K562 (cell line): ENCODE data around the gene TPM4. TPM values are rescaled to one million over a fixed set of nuclear protein-coding genes. Genes with fewer than 3 reads are reported as not detected.

Source experiments
- ATAC-seq: fragments of 200-7000 bp; cut with Tn5 transposase; 3 replicates; pipeline ENCODE4 v1.9.1; 2020; ENCODE audit warnings: moderate library complexity
- BruUV-seq: library from RNA; stranded (reverse); fragments of 400-500 nt; replicated peaks from 2 replicates; lab custom pipeline; 2021; lab: Mats Ljungman, UMichigan
- CTCF ChIA-PET: fragments of 300-600 bp; formaldehyde crosslinking; extraction: SDS; loops from one replicate; lab custom pipeline; 2021; ENCODE audit warnings: low intra/inter-chr PET ratio; lab: Yijun Ruan, JAX
- POLR2A ChIA-PET: fragments of 300-600, 350-650 bp; sonication (Branson Sonifier 250); formaldehyde crosslinking; extraction: SDS; loops from one replicate; lab custom pipeline; 2021; ENCODE audit warnings: antibody characterized with exemption, inconsistent platforms; lab: Yijun Ruan, JAX
- DNase-seq, 4 experiments: peaks; one replicate each; pipeline versions ENCODE4 v3.0.0 to v3.0.0-alpha.2; 2011 to 2018; ENCODE audit warnings: low spot score in 3 of 4, mixed read lengths in 3 of 4; ENCODE audit errors: extremely low read depth in 1 of 4
- FAIRE-seq: peaks from 2 replicates; lab custom pipeline; 2011; peaks lifted over from hg19 to GRCh38; lab: Jason Lieb, UNC
- H2AFZ ChIP-seq: 2 replicates; pipeline ENCODE4 v1.6.0; 2011; ENCODE audit warnings: low read depth, low read length, control low read depth, inconsistent platforms
- H3K27ac ChIP-seq: fragments of 200-600 bp; 3 replicates; pipeline ENCODE4 v1.8.0; 2011; ENCODE audit warnings: low read depth, mild to moderate bottlenecking, control low read depth, inconsistent platforms, low read length, moderate library complexity, mixed read lengths; ENCODE audit errors: extremely low read depth
- H3K27me3 ChIP-seq, 2 experiments: fragments of 300-600 bp in 1 of 2; 2 replicates in 1 of 2; 3 replicates in 1 of 2; pipeline versions ENCODE4 v1.6.0 to v1.8.0; 2011; ENCODE audit warnings: inconsistent platforms in 2 of 2, low read length in 2 of 2, mild to moderate bottlenecking in 1 of 2, mixed read lengths in 1 of 2, moderate library complexity in 1 of 2; ENCODE audit not compliant: control insufficient read depth in 2 of 2, insufficient read depth in 2 of 2
- H3K36me3 ChIP-seq: fragments of 300-600 bp; 3 replicates; pipeline ENCODE4 v1.8.0; 2011; ENCODE audit warnings: mild to moderate bottlenecking, low read length, inconsistent platforms; ENCODE audit not compliant: control insufficient read depth, insufficient read depth
- H3K4me1 ChIP-seq, 2 experiments: fragments of 200-600 bp in 1 of 2; replicated peaks in 1 of 2; 2 replicates in 1 of 2; 3 replicates in 1 of 2; pipeline versions ENCODE4 v1.5.1 to v1.8.0; 2011; ENCODE audit warnings: inconsistent platforms in 2 of 2, low read length in 2 of 2, mild to moderate bottlenecking in 1 of 2, mixed read lengths in 1 of 2, moderate library complexity in 1 of 2; ENCODE audit not compliant: control insufficient read depth in 2 of 2, insufficient read depth in 2 of 2
- H3K4me2 ChIP-seq: 2 replicates; pipeline ENCODE4 v1.6.1; 2011; ENCODE audit warnings: low read length, control low read depth, inconsistent platforms, mixed read lengths; ENCODE audit not compliant: insufficient read depth
- H3K4me3 ChIP-seq: fragments of 200-600 bp; sonication (generic), shearing (Covaris generic); 2 replicates; pipeline ENCODE4 v1.5.1; 2016; ENCODE audit warnings: control low read depth, inconsistent platforms
- H3K79me2 ChIP-seq: fragments of 200-600 bp; 3 replicates; pipeline ENCODE4 v1.8.0; 2011; ENCODE audit warnings: low read length, inconsistent platforms; ENCODE audit not compliant: control insufficient read depth, insufficient read depth
- H3K9ac ChIP-seq, 2 experiments: 2 replicates each; pipeline versions ENCODE4 v1.6.0 to v1.6.1; 2011; ENCODE audit warnings: low read depth in 2 of 2, low read length in 2 of 2, control low read depth in 1 of 2, inconsistent platforms in 1 of 2, mild to moderate bottlenecking in 1 of 2, mixed read lengths in 1 of 2; ENCODE audit not compliant: insufficient read depth in 1 of 2
- H3K9me1 ChIP-seq: one replicate; pipeline ENCODE4 v1.6.0; 2011; ENCODE audit warnings: inconsistent platforms, mild to moderate bottlenecking, low read length, moderate library complexity; ENCODE audit not compliant: control insufficient read depth, insufficient read depth
- H3K9me3 ChIP-seq: replicated peaks from 2 replicates; pipeline ENCODE4 v1.5.1; 2011; ENCODE audit warnings: low read depth, low read length, inconsistent platforms; ENCODE audit not compliant: control insufficient read depth, insufficient read depth
- H4K20me1 ChIP-seq: replicated peaks from 2 replicates; pipeline ENCODE4 v1.6.1; 2011; ENCODE audit warnings: low read length, inconsistent platforms, mixed read lengths; ENCODE audit not compliant: control insufficient read depth, insufficient read depth
- CREBBP ChIP-seq: IDR thresholded peaks from one replicate; pipeline ENCODE4 v1.6.1; 2012; ENCODE audit warnings: low read depth, mild to moderate bottlenecking, control low read depth, inconsistent platforms, low read length
- POLR2G ChIP-seq: fragments of 200-400 bp; formaldehyde crosslinking; IDR thresholded peaks from 2 replicates; pipeline ENCODE4 v1.6.1; 2017; ENCODE audit warnings: low read depth, mild to moderate bottlenecking, antibody characterized with exemption, low read length, moderate library complexity
- RHOXF2B ChIP-seq: fragments of 250-450 bp; sonication (Bioruptor Pico); conservative IDR thresholded peaks from 2 replicates; pipeline ENCODE4 v1.5.1; 2021
- SMAD3 ChIP-seq: fragments of 450-650 bp; formaldehyde crosslinking; conservative IDR thresholded peaks from 2 replicates; pipeline ENCODE4 v1.4.0; 2020; ENCODE audit warnings: mild to moderate bottlenecking
- ZNF253 ChIP-seq: fragments of 250-450 bp; sonication (Bioruptor Pico); conservative IDR thresholded peaks from 2 replicates; pipeline ENCODE4 v1.6.1; 2021; ENCODE audit warnings: mild to moderate bottlenecking
- WGBS: fragments of 100-300 bp; shearing (Covaris generic); methylation state at CpG from one replicate; pipeline ENCODE4 v1.1.6; 2016; ENCODE audit warnings: low coverage, mixed read lengths; ENCODE audit not compliant: insufficient coverage; ENCODE audit errors: missing lambda C conversion rate; 5-methylcytosine and 5-hydroxymethylcytosine counted together
- in situ Hi-C: fragments of 300-500 bp; cut with MboI; formaldehyde crosslinking; loops from 4 replicates; pipeline ENCODE4 v1.15.0; 2018; ENCODE audit warnings: inconsistent platforms, mixed read lengths
- intact Hi-C: fragments of 100-400 bp; cut with micrococcal nuclease; formaldehyde crosslinking; loops from 2 replicates; pipeline ENCODE4 v1.14.2; 2022
- polyA plus RNA-seq, 8 experiments: library from polyadenylated mRNA; depleted of rRNA in 4 of 8; stranded (reverse) in 5 of 8; unstranded in 3 of 8; fragments of >200 nt; fragmentation: Nextera tagmentation in 2 of 8; fragmentation: Illumina TruSeq in 1 of 8; extraction: Ambion mirVana in 2 of 8; extraction: Trizol in 1 of 8; gene quantifications; 2 replicates each; pipeline versions ENCODE4 v1.2.1 to v1.2.3, GENCODE V29; 2011 to 2014; ENCODE audit warnings: inconsistent platforms in 1 of 8, missing spikeins in 1 of 8
- total RNA-seq, 7 experiments: library from RNA; depleted of rRNA in 6 of 7; stranded (reverse); fragments of >200 nt in 6 of 7; fragmentation: Illumina TruSeq in 2 of 7; extraction: Trizol in 2 of 7; gene quantifications; 2 replicates each; pipeline versions ENCODE4 v1.2.1 to v1.2.3, GENCODE V29; 2011 to 2021; ENCODE audit warnings: low replicate concordance in 1 of 7
- TF ChIP-seq, protein P1 (sequence below): fragments of 250-450 bp; sonication (Bioruptor Pico); IDR thresholded peaks from 2 replicates; pipeline ENCODE4 v1.5.0; 2021

TPM4 gene
- total and polyA plus RNA-seq, 9 of the 15 experiments (the other 6 are each of a cell fraction or from before 2014, with no cell fraction given), result 28.1 to 111 (median 77.4) TPM

DNA sequence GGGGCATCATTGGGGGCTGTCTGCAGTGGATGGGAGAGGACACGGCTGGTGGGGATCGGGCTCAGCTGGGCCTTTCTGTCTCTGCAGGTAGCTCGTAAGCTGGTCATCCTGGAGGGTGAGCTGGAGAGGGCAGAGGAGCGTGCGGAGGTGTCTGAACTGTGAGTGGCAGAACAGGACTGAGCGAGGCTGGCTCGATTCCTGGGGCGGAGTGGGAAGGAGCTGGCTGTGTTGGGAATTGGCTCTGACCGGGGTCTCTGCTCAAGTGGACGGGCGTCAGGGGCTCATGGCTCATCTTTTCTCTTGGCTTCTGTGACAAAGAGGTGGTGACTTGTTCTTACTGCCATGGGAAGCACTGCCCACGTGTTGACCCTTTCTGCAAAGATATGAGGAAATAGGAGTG, 11.6 kb downstream of the TPM4 start:
- ATAC-seq (no peak), DNase-seq (no peak), FAIRE-seq (no peak)
- Histone ChIP-seq H3K4me2 (no peak overlapping the region), H2AFZ (no peak overlapping the region), H3K27me3 (no peaks in the 10 kb centered on the region), H3K4me1 (peaks cover 5 to 14% of the 10 kb centered on the region in 2 experiments), H4K20me1 (peaks cover 6% of the 10 kb centered on the region; the same call in 1 of the 2 replicates), H3K27ac (no peak overlapping the region; the same call in 2 of the 3 replicates), H3K4me3 (no peak overlapping the region), H3K36me3 (peaks cover 77% of the 10 kb centered on the region; the same call in 2 of the 3 replicates), H3K79me2 (no peaks in the 10 kb centered on the region; the same call in 2 of the 3 replicates), H3K9me1 (no peaks in the 10 kb centered on the region), H3K9me3 (no peaks in the 10 kb centered on the region), H3K9ac (peak overlapping the region in 1 of 2 experiments; percentile 13; a peak in 1 of 4 replicates)
- 88% methylated on average over 9 of the region's 12 CpGs for WGBS
- in situ Hi-C loops (no loop called here), intact Hi-C loops (no loop called here)
- ChIA-PET CTCF (no interaction called here), POLR2A (interaction anchor here (0.6 to 6.4 kb wide), 6 partner anchors 10 to 251 kb away, joined by 3 to 67 read pairs (median 10); partner anchors contain the start of gene RAB8A)
- BruUV-seq, result no TSS peak
- TF ChIP-seq, protein P1, sequence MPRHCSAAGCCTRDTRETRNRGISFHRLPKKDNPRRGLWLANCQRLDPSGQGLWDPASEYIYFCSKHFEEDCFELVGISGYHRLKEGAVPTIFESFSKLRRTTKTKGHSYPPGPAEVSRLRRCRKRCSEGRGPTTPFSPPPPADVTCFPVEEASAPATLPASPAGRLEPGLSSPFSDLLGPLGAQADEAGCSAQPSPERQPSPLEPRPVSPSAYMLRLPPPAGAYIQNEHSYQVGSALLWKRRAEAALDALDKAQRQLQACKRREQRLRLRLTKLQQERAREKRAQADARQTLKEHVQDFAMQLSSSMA (CRISPR knock-in tag), result no peak
- no peak for TF ChIP-seq SMAD3
- TF ChIP-seq ZNF253, result no peak
- no peak for TF ChIP-seq CREBBP
- TF ChIP-seq RHOXF2B (CRISPR knock-in tag), result no peak
- TF ChIP-seq POLR2G, result no peak
- TF ChIP-seq, all 486 proteins: peak for 0
